ENCODE data around the gene SSNA1.
A peak's percentile ranks its signal among the peaks of the same experiment; 100 is the strongest.

Gene SSNA1

DNA sequence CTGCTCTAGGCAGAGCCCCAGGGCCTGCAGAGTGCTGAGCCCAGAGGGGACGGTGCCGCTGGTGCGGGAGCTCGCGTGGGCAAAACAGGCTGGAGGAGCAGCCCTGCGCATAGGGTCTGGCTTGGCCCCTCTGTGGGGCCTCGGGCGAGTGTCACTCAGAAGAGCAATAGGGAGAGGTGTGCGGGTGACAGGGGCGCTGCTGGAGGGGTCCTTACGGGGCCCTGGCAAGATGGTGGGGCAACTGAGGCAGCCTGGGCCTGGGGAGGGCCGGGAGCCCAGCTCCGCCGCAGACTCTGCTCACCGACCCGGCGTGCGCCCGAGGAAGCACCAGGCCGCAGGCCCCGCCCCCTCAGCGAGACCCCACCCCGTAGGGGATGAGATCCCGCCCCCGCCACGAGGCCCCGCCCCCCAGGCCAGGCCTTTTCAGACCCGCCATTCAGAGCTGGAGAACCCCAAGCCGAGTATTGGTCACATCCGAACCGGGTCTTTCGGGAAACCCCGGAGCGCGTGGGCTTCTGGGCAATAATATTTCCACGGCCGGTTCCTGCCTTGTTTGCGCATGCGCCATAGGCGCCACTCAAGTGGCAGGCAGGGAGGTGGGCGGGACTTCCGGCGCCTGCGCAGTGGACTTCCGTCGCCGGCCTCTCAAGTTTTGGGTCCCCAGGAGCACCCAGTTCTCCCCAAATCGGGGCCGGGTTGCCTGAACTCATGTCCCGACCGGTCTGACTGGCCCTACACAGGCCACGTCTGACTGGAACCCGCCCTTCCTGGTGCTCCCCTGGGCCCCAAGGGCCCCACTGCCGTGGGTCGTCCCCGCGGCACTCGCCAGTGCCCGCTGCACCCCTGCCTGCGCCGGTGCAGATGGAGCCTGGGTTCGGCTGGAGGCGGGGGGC is 34.8 kb downstream of the SSNA1 start:
- peak overlapping the region; percentile 100 for H3K4me2 ChIP-seq
- no peak for TF ChIP-seq Cebpa-rat (IDR thresholded peaks at IDR 0.05)
- H3K4me1 ChIP-seq: peaks cover 45% of the 10 kb centered on the region
- peak overlapping the region; percentile 91 for H3K27ac ChIP-seq
- peaks cover 22% of the 10 kb centered on the region for H3K36me3 ChIP-seq
- peak overlapping the region; percentile 94 for H3K9ac ChIP-seq
- no peaks in the 10 kb centered on the region for H3K9me3 ChIP-seq
- H4K20me1 ChIP-seq: peaks cover 8% of the 10 kb centered on the region; the same call in 1 of the 2 replicates
- peak overlapping the region; percentile 84 for H3K4me3 ChIP-seq
- H3K27me3 ChIP-seq: no peaks in the 10 kb centered on the region

DNA sequence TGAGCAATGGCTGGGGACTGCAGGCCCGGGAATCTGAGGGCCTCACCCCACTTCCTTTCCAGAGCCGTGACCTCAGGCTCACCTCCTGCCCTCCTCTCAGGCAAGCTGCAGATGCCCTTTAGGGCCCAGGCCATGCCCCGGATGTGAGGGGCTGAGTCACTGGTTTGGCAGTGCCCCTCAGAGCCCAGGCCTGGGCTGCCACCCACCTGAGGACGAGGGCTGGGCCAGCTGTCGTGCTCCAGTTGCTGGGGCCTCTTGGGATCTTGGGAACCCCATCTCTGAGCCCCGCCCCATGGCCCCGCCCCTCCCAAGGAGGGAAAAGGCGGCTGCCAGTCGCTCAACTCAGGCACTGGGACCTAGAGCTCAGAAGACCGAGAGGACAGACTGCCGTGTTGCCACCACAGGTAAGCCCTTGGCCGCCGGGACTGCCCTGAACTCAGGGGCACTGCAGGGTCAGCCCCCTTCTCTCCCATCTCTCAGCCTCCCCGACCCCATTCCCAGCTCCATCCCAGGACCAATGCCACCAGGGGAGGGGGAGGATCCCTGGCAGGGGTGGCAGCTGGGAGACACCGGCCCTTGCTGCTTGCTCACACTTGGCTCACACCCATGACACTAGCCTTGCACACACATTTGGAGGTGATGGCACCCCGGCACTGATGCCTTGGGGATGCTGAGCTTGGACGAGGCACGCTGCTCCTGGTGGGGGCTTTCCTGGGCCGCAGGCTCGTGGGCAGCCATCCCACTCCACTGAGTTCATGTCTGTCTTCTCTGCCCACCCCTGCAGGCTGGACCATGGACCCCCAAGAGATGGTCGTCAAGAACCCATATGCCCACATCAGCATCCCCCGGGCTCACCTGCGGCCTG is 36.6 kb downstream of the SSNA1 start, which contains the start of gene CYSRT1:
CYSRT1 (plus strand) TSS at position 345 of the 865 bp plus-strand sequence; CDS start at position 793, 448 bp downstream.
- TF ChIP-seq Cebpa-rat (IDR thresholded peaks at IDR 0.05): no peak
- Histone ChIP-seq H3K27ac (peak within 1 kb of the TSS; percentile 91), H3K9ac (peak within 1 kb of the TSS; percentile 94), H3K4me1 (peaks cover 59% of the 10 kb centered on the region), H3K9me3 (no peaks in the 10 kb centered on the region), H3K27me3 (no peaks in the 10 kb centered on the region), H3K36me3 (peaks cover 7% of the 10 kb centered on the region), H3K4me3 (peak within 1 kb of the TSS; percentile 84), H4K20me1 (peaks cover 5% of the 10 kb centered on the region; the same call in 1 of the 2 replicates), H3K4me2 (peak within 1 kb of the TSS; percentile 98)

DNA sequence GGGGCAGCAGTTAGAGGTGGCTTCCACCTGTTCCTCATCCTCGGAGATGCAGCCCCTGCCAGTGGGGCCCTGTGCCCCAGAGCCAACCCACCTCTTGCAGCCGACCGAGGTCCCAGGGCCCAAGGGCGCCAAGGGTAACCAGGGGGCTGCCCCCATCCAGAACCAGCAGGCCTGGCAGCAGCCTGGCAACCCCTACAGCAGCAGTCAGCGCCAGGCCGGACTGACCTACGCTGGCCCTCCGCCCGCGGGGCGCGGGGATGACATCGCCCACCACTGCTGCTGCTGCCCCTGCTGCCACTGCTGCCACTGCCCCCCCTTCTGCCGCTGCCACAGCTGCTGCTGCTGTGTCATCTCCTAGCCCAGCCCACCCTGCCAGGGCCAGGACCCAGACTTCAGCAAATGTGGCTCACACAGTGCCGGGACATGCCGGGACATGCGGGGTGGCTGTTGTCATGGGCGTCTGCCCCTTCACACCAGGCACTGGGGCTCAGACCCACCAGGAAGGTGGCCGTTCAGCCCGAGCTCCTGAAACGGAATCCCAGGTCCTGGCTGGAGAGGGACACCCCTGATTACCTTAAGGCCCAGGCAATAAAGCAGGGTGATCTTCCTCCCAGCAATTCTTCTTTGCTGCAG is 37.3 kb downstream of the SSNA1 start:
- no peaks in the 10 kb centered on the region for H3K27me3 ChIP-seq
- no peaks in the 10 kb centered on the region for H4K20me1 ChIP-seq
- TF ChIP-seq Cebpa-rat (IDR thresholded peaks at IDR 0.05): no peak
- H3K4me2 ChIP-seq: peak overlapping the region; percentile 98
- H3K9ac ChIP-seq: no peak overlapping the region
- peak overlapping the region; percentile 13; the same call in 1 of the 2 replicates for H3K27ac ChIP-seq
- H3K9me3 ChIP-seq: no peaks in the 10 kb centered on the region
- no peak overlapping the region for H3K4me3 ChIP-seq
- H3K36me3 ChIP-seq: no peaks in the 10 kb centered on the region
- H3K4me1 ChIP-seq: peaks cover 66% of the 10 kb centered on the region

DNA sequence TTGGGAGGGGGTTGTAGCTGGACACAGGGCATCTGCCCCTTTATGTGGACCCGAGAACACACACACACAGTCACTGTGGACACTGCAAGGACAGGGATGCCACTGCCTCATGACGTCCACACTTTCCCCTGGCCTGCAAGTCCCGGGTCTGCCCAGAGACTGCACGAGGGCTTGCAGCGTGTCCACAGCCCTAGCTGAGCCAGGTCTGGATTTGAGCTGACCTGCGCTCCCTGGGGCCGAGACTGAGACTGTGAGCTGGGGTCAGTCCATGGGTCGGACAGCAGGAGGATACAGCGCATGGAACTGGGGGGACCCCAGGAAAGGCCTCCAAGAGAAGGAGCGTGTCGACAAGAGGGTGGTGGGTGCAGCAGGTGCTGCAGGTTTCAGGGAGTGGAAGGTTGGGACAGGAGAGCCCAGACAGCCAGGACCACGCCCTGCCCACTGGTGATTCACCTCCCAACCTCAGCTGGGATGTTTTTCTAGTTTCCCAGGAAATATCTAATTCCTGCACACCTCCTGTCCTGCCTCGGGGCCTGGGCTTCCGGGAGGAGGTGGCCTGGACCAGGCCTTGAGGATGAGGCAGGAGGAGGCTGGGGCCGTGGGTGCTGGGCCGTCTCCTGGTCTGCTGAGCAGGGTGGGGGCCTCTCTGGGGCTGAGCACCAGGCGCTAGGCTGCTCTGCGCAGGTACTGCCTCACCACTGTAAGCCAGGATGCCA is 38.0 kb downstream of the SSNA1 start:
- Histone ChIP-seq H3K27ac (no peak overlapping the region), H4K20me1 (no peaks in the 10 kb centered on the region), H3K9me3 (no peaks in the 10 kb centered on the region), H3K9ac (no peak overlapping the region), H3K4me1 (peaks cover 71% of the 10 kb centered on the region), H3K27me3 (no peaks in the 10 kb centered on the region), H3K4me3 (no peak overlapping the region), H3K4me2 (no peak overlapping the region), H3K36me3 (no peaks in the 10 kb centered on the region)
- no peak for TF ChIP-seq Cebpa-rat (IDR thresholded peaks at IDR 0.05)

DNA sequence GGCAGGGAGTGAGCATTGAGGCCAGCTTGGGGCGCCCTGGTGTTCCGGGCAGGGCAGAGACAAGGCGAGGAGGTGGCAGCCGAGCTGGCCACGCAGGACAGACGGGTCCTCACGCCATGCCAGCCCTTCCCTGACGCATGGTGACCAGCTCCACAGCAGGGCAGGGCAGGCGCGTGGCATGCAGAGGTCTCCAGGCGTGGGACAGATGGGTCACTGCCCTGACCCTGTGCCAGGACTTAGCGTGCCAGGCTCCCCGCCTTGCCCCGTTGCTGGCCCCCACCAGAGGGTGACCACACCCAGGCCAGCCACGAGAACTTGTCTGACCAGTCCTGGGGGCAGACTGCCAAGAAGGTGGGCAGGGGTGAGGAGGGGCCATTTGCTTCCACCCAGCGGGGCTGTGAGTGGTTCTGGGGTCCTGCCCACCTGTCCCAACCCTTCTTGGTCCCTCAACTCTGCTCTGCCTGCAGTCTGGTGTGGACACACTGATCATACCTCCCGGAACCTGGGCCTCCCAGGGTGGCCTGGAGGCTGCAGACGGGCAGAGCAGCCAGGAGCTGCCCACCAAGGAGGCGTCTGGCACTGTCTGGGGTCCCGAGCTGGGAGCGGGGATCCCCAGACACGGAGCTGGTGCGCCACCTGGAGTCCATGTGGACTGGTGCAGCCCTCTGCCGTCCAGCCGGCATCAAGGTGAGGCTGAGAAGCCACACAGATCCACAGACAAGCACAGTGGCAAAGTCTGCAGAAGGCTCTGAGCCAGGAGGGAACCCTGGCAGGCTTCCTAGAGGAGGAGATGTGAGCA is 38.8 kb downstream of the SSNA1 start, which contains the start of gene RNF224:
RNF224 (plus strand) TSS at position 449 of the 799 bp plus-strand sequence. CDS start 834 bp downstream, outside the sequence.
- Histone ChIP-seq H3K4me3 (no peak within 1 kb of the TSS), H4K20me1 (no peaks in the 10 kb centered on the region), H3K4me1 (peaks cover 78% of the 10 kb centered on the region), H3K36me3 (no peaks in the 10 kb centered on the region), H3K9me3 (no peaks in the 10 kb centered on the region), H3K27ac (0 out of 2 replicates have a peak within 1 kb of the TSS, but pooled peaks have one; percentile 26), H3K4me2 (peak within 1 kb of the TSS; percentile 83), H3K27me3 (no peaks in the 10 kb centered on the region), H3K9ac (no peak within 1 kb of the TSS)
- no peak for TF ChIP-seq Cebpa-rat (IDR thresholded peaks at IDR 0.05)

DNA sequence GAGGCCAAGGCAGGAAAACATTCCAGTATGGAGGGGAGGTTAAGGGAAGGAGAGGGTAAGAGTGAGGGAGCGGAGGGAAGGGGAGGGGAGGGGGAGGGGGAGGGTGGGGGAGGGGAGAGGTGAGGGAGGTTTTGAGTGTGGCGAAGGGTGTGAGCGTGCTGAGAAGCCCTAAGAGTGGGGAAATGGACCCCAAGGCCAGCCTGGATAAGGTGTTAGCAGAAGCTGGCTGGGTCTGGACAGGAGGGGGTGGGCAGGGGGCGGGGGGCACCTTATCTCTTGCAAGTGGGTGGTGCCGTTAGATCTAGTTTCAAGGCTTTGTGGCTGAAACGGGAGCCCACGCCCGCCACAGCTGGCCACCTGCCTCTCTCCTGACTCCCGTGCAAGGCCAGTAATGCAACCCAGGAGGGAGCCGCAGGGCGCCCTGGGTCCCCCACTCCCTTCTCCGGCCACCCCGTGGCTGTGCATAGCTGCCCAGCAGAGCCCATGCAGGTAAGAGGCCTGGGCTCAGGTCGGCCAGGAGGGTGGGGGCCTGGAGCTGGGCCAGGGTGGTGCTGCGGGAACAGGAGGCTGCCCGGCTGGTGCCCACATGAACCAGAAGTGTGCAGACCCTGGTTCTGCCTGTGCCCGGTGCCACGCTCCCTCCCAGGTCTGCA is 39.5 kb downstream of the SSNA1 start:
- H3K4me2 ChIP-seq: peak overlapping the region; percentile 83
- no peak overlapping the region for H3K27ac ChIP-seq
- H3K9me3 ChIP-seq: no peaks in the 10 kb centered on the region
- no peak overlapping the region for H3K9ac ChIP-seq
- H4K20me1 ChIP-seq: no peaks in the 10 kb centered on the region
- H3K4me1 ChIP-seq: peaks cover 76% of the 10 kb centered on the region
- no peak overlapping the region for H3K4me3 ChIP-seq
- H3K27me3 ChIP-seq: no peaks in the 10 kb centered on the region
- TF ChIP-seq Cebpa-rat (IDR thresholded peaks at IDR 0.05): no peak
- no peaks in the 10 kb centered on the region for H3K36me3 ChIP-seq

DNA sequence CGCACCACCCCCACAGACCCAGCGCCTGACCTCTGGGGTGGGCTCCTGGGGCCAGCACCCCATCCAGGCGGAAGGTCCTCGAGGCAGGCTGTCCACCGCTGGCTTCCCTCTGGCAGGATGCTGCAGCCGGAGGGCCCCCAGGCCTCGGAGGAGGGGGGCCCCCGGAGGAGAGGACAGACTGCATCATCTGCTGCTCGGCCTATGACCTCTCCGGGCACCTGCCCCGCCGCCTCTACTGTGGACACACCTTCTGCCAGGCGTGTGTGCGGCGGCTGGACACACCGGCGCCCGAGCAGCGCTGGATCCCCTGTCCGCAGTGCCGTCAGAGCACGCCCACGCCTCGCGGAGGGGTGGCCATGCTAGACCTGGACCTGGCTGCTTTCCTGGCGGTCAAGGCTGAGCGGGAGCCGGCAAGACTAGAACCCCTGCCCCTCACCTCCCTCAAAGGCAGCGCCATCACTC is 40.1 kb downstream of the SSNA1 start:
- H3K4me1 ChIP-seq: peaks cover 74% of the 10 kb centered on the region
- H3K4me2 ChIP-seq: peak overlapping the region; percentile 83

More for the DNA sequence above, 40.1 kb downstream of the SSNA1 start:
- Histone ChIP-seq H3K4me3 (no peak overlapping the region), H3K9ac (no peak overlapping the region), H3K36me3 (no peaks in the 10 kb centered on the region), H3K9me3 (no peaks in the 10 kb centered on the region), H3K27ac (0 out of 2 replicates have a peak overlapping the region, but pooled peaks have one; percentile 50), H3K27me3 (no peaks in the 10 kb centered on the region), H4K20me1 (no peaks in the 10 kb centered on the region)
- TF ChIP-seq Cebpa-rat (IDR thresholded peaks at IDR 0.05): no peak
